Middle frontal gyrus (tissue), 1 donor: ENCODE data around the gene LCAT.
A peak's percentile ranks its signal among the peaks of the same experiment; 100 is the strongest.

ENCODE experiments used
- DNase-seq: peaks from one replicate; pipeline ENCODE4 v3.0.0-alpha.2; 2015; ENCODE audit warnings: low spot score; ENCODE audit errors: extremely low spot score

The LCAT gene

DNA sequence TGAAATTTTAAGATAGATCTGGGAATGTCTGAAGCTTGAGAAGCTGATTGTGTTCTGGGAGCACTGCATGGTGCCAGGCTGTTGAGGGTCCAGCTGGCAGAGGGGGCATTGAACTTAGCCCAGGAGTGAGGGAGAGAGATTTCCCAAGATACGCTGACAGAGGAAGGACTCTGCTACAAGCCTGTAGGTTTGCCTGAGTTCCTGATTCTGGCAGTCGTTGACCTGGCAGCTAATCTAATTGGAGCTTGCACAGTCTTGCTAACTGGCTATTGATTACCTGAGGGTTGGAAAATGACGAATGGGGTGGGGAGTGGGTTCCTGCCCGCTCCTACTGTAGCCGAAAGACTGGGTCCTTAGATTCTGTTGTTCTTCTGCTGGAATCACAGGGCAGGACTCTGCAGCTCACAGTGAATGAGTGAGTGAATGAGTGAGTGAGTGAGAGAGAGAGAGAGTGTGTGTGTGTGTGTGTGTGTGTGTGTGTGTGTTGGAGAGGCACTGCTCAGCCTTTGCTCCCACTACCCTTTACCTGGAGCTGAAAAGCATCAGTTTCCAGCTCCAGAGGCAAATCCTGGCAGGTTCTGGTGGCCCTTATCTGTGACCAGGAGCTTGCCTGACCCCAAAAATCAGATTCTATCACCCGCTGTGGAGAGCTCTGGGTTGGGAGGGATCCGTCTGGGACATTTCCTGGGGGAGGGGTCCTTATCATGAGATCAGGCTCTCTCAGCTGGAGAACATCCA, 29.0 kb downstream of the LCAT start:
- no peak for DNase-seq

DNA sequence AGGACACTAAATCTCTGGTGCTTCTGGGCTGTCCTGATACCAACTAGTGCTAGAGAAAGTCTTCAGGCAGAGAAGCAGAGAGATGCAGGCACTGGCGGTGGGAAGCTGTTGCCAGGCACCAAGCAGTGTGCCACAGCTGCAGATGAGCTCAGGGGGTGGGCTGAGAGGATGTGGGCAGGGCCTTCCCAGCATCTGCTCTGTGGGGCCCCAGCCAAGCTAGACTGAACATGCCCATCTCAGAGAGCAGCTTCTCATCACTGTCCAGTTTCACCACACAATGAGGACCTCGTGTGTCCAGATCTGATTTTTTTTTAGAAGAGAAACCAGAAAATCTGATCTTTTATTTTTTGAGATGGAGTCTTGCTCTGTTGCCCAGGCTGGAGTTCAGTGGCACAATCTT, 33.8 kb downstream of the LCAT start:
- peak; percentile 62 for DNase-seq

DNA sequence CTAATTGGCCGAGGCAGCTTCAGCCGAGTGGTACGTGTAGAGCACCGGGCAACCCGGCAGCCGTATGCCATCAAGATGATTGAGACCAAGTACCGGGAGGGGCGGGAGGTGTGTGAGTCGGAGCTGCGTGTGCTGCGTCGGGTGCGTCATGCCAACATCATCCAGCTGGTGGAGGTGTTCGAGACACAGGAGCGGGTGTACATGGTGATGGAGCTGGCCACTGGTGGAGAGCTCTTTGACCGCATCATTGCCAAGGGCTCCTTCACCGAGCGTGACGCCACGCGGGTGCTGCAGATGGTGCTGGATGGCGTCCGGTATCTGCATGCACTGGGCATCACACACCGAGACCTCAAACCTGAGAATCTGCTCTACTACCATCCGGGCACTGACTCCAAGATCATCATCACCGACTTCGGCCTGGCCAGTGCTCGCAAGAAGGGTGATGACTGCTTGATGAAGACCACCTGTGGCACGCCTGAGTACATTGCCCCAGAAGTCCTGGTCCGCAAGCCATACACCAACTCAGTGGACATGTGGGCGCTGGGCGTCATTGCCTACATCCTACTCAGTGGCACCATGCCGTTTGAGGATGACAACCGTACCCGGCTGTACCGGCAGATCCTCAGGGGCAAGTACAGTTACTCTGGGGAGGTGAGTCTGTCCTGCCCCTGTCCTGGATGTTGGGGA, 34.7 kb downstream of the LCAT start:
- no peak for DNase-seq

GRCh38 chr16:67907397-67908180, 36.3 kb downstream of the LCAT start:
- no peak for DNase-seq

DNA sequence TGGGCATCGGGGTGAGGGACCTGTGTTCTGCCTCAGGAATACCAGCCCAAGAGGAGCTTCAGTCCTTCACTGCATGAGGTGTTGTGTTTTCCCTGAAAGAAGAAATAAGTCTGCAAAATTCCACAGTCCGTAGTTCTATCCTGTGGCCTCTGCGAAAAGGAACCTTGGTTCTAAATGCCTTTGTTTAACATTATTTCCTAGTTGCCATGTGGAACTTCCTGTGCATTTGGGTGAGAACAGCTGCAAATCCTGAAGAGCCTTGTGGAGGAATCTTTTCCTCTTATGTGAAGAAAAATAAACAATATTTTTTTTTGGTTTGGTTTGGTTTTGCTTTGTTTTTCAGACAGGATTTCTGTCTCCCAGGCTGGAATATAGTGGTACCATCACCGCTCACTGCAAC, 41.1 kb downstream of the LCAT start:
- DNase-seq: no peak

DNA sequence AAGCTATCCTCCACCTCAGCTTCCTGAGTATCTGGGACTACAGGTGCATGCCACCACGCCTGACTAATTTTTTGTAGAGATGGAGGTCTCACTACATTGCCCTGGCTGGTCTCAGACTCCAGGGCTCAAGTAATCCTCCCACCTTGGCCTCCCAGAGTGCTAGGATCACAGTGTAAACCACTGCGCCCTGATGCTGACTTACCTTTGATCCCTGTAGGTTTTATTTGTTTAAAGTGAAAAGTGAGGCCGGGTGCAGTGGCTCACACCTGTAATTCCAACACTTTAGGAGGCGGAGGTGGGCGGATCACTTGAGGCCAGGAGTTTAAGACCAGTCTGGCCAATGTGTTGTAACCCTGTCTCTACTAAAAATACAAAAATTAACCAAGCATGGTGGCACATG, 42.2 kb downstream of the LCAT start:
- DNase-seq: no peak

DNA sequence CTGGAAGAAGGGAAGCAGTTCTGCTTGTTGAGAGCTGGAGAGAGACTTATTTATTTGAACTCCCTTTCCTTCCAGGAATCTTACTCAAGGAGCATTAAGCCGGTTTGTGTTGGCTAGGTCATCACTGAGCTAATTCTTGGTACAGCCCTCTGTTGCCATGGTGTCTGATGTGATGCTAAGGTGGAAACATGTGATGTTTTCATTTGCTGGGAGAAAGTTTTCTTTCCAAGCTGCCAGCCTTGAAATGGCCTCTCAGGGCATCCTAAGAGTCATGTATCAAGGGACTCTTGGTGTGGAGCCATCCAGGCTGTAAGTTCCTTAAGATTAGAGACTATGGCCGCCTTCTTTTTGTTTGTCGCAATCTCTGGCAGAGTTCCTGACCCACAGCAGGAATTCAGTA, 46.7 kb downstream of the LCAT start:
- no peak for DNase-seq

- no peak for DNase-seq
Observed at GRCh38 chr16:67893743-67894399, 50.0 kb downstream of the LCAT start.

- peak; percentile 87 for DNase-seq
Observed at GRCh38 chr16:67892899-67893742, 50.8 kb downstream of the LCAT start, which contains the start of gene PSKH1. TSS of gene PSKH1 (plus strand) at chr16:67893254. CDS start at chr16:67908750, 15,496 bp downstream.

DNA sequence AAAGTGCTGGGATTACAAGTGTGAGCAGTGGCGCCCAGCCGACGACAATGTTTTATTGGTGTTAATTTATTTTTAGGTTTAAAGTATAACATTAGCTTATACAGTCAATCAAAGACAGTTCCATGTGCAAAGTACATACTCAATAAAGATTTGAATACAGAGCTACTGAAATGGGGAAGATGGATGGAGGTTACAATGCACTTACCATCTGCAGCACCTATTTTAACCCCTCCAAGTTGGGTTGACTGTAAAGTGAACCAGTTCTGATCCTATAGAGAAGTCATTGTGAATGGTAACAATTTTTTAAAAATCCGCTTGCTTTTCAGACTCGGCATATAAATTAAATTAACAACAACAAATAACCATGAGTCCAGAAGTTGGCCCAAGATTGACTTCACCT, 51.5 kb downstream of the LCAT start:
- DNase-seq: no peak
